RWPE1 (cell line): ENCODE results near the gene TOP3A.
A peak's percentile ranks its signal among the peaks of the same experiment; 100 is the strongest.

Source experiments
- CTCF ChIA-PET: fragments of 350-600 bp; sonication (Branson Sonifier 250); formaldehyde crosslinking; extraction: SDS; loops from one replicate; lab custom pipeline; 2021; lab: Yijun Ruan, JAX
- POLR2A ChIA-PET: fragments of 400-600 bp; formaldehyde crosslinking; extraction: SDS; loops from one replicate; lab custom pipeline; 2020; ENCODE audit warnings: antibody characterized with exemption; ENCODE audit not compliant: low non-redundant PET; lab: Yijun Ruan, JAX
- DNase-seq: peaks from one replicate; pipeline ENCODE4 v3.0.0; 2012; ENCODE audit warnings: low spot score
- H3K27ac ChIP-seq: fragments of 450-650 bp; 2 replicates; pipeline ENCODE4 v1.5.1; 2017
- TF ChIP-seq, protein P1 (sequence below): fragments of 450-650 bp; conservative IDR thresholded peaks from 2 replicates; pipeline ENCODE4 v1.5.1; 2017; ENCODE audit warnings: low read depth, mild to moderate bottlenecking

The TOP3A gene

DNA sequence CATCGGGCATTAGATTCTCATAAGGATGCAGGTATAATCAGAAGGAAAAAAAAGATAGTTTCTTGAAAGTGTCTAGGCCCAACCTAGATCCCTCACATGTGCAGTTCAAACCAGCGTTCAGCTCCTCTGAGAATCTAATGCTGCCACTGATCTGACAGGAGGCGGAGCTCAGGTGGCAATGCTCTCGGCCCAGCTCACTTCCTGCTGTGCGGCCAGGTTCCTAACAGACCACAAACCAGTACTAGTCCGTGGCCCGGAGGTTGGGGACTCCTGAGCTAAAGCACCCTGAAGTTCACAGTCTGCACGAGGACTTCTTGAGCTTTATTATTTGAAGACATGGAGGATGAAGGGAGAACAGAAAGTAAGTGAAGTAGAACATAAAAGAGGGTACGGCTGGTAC, 17.1 kb upstream of the TOP3A start:
- no peak for DNase-seq
- ChIA-PET POLR2A (no interaction called here), CTCF (interaction anchor here (0.5 kb wide), 1 partner anchor 45 kb away, joined by 4 read pairs; no protein-coding TSS in a partner anchor)
- 0 out of 2 replicates have a peak overlapping the region, but pooled peaks have one; percentile 19 for H3K27ac ChIP-seq
- TF ChIP-seq, protein P1, sequence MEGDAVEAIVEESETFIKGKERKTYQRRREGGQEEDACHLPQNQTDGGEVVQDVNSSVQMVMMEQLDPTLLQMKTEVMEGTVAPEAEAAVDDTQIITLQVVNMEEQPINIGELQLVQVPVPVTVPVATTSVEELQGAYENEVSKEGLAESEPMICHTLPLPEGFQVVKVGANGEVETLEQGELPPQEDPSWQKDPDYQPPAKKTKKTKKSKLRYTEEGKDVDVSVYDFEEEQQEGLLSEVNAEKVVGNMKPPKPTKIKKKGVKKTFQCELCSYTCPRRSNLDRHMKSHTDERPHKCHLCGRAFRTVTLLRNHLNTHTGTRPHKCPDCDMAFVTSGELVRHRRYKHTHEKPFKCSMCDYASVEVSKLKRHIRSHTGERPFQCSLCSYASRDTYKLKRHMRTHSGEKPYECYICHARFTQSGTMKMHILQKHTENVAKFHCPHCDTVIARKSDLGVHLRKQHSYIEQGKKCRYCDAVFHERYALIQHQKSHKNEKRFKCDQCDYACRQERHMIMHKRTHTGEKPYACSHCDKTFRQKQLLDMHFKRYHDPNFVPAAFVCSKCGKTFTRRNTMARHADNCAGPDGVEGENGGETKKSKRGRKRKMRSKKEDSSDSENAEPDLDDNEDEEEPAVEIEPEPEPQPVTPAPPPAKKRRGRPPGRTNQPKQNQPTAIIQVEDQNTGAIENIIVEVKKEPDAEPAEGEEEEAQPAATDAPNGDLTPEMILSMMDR = no peak

DNA sequence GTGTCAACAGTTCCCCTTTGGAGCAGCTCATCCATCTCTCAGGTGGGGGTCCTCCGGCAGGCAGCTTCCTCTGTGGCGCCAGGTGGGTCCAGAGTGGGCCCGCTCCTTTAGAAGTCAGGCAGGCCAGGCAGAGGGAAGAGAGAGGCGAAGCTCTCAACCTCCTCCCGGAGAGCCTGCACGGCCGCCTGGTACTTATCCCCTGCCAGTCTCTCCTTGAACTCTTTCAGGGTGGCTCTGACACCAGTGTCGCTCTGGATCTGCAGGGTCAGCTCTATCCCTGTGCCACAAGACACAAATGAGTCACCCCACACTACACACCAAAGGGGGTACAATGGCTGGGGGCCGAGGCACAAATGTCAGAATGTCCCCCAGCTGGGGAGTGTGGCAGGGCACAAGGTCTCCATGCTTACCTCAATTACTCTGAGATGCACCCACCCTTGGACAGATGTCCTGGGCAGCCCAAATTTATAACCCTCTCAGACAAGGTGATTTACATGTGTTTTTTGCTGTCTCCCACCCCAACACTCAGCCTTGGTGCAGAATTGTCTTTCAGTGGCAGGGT, 13.9 kb upstream of the TOP3A start:
- H3K27ac ChIP-seq = peak overlapping the region; percentile 43
- no peak for DNase-seq
- ChIA-PET POLR2A (no interaction called here), CTCF (interaction anchor here (0.5 kb wide), 1 partner anchor 43 kb away, joined by 3 read pairs; no protein-coding TSS in a partner anchor)
- TF ChIP-seq, protein P1 = no peak

DNA sequence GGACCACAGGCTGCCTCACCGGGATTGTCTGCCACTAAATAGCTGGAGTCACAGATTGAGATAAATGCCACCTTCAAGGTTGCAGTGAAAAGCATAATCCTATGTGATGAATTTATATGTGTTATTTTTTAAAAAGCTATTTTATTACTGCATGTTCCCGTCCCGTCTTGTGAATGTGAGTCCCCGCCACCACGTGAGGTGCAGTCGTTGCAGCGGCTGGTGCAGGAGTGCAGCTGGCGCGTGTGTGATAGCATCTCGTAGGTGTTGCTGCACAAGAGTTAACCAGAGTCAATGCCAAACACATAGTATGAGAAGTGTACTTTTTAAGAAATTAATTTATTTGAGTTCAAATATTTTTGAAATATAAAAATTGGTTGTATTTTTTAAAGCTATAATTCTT, 12.8 kb upstream of the TOP3A start:
- TF ChIP-seq, protein P1 = no peak
- CTCF ChIA-PET = no interaction called here
- no peak for DNase-seq
- H3K27ac ChIP-seq = peak overlapping the region; percentile 46
- POLR2A ChIA-PET = no interaction called here

DNA sequence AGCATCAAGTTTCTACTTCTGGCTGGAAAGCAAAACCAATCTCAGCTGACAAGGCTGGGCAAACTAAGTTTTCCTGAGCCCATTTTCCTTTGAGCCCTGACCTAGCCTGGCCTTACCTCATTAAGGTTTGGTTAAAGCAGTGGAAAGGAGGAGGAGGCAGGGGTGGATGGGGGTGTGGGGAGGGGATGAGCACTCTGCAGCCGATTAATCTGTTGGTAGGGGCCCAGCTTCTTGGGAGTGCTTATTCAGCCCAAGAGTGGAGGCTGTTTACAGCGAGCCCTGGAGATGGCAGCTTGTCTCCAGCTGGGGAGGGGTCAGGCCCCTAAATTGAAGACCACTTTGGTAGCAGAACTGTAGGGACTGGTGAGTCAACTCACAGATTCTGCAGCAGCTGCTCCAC, 12.3 kb upstream of the TOP3A start:
- ChIA-PET CTCF (no interaction called here), POLR2A (no interaction called here)
- peak overlapping the region; percentile 46 for H3K27ac ChIP-seq
- TF ChIP-seq, protein P1 = no peak
- no peak for DNase-seq

DNA sequence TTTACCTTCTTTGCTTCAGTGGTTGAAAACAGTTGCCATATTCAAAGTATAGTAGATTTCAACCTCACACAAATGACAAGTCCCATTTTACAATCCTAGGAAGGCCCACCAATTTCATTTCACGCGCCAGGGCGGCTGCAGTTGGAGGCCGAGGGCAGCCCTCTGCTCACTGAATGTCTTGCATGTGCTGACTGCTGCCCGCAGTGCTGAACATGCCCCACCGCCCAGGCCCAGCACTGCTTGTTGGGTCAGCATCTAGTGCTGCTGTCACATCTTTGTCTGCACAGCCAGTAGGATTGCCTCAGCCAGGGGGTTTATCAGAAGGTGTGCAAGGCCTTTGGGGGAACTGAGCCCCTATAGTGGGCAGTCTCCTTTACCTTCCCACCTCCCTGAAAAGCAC, 11.8 kb upstream of the TOP3A start:
- POLR2A ChIA-PET = no interaction called here
- TF ChIP-seq, protein P1 = no peak
- CTCF ChIA-PET = no interaction called here
- peak overlapping the region; percentile 46 for H3K27ac ChIP-seq
- DNase-seq = no peak

DNA sequence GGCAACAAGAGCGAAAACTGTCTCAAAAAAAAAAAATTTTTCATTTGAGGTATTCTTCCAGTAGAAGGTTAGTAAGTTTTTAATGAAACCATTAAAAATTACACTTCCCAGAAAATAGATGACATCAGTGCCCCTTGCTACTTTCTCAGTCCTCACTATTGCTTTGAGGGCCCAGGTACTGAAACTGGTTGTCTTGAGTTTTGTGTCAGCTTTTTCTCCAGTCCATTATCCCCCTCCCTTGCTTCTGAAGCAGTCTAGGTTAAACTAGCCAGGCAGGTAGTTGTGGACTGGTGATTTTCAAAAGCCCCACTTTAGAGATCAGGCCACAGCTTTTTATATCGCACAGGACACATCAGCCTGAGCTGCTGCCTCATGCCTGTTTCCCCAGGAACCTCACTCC, 11.2 kb upstream of the TOP3A start:
- TF ChIP-seq, protein P1 = no peak
- POLR2A ChIA-PET = no interaction called here
- CTCF ChIA-PET = no interaction called here
- no peak for DNase-seq
- peak overlapping the region; percentile 20; the same call in 1 of the 2 replicates for H3K27ac ChIP-seq
